GM23338 (cell line): ENCODE measurements around the gene ACP2. TPM values are rescaled to one million over a fixed set of nuclear protein-coding genes. Genes with fewer than 3 reads are reported as not detected.
"Not testable (repeated sequence)": the region's sequence is repeated elsewhere in the genome, so short reads cannot be mapped to it uniquely, and the experiment has no call there.

Source experiments
- ATAC-seq: fragments of 200-7000 bp; cut with Tn5 transposase; 3 replicates; pipeline ENCODE4 v1.9.1; 2020
- DNase-seq: peaks from one replicate; pipeline ENCODE4 v3.0.0-alpha.2; 2015; ENCODE audit warnings: low spot score
- H2AFZ ChIP-seq: fragments of 200-600 bp; sonication (generic); 2 replicates; pipeline ENCODE4 v1.8.0; 2016; ENCODE audit warnings: antibody characterized with exemption, mild to moderate bottlenecking, moderate library complexity
- H3F3A ChIP-seq: fragments of 200-600 bp; sonication (generic); replicated peaks from 2 replicates; pipeline ENCODE4 v1.8.0; 2017; ENCODE audit warnings: antibody characterized with exemption, mixed run types, low read depth
- H3K27ac ChIP-seq: fragments of 200-600 bp; sonication (generic); 2 replicates; pipeline ENCODE4 v1.6.1; 2016; ENCODE audit warnings: low read depth
- H3K27me3 ChIP-seq: fragments of 200-600 bp; sonication (generic); 2 replicates; pipeline ENCODE4 v1.8.0; 2016; ENCODE audit warnings: mild to moderate bottlenecking, mixed run types, moderate library complexity; ENCODE audit not compliant: insufficient read depth
- H3K36me3 ChIP-seq: fragments of 200-600 bp; sonication (generic); 2 replicates; pipeline ENCODE4 v1.8.0; 2016; ENCODE audit warnings: mild to moderate bottlenecking; ENCODE audit not compliant: insufficient read depth
- H3K4me1 ChIP-seq: fragments of 200-600 bp; sonication (generic); 2 replicates; pipeline ENCODE4 v1.8.0; 2016; ENCODE audit warnings: mild to moderate bottlenecking, moderate library complexity; ENCODE audit not compliant: insufficient read depth
- H3K4me2 ChIP-seq: fragments of 200-600 bp; sonication (generic); 2 replicates; pipeline ENCODE4 v1.7.1; 2017; ENCODE audit warnings: mixed run types
- H3K4me3 ChIP-seq: fragments of 200-600 bp; sonication (generic); 2 replicates; pipeline ENCODE4 v1.6.1; 2016; ENCODE audit warnings: mixed run types
- H3K79me2 ChIP-seq: fragments of 200-600 bp; sonication (generic); replicated peaks from 2 replicates; pipeline ENCODE4 v1.8.0; 2017; ENCODE audit warnings: mild to moderate bottlenecking; ENCODE audit not compliant: insufficient read depth
- H3K9me2 ChIP-seq: fragments of 200-600 bp; sonication (generic); 2 replicates; pipeline ENCODE4 v1.8.0; 2017; ENCODE audit not compliant: insufficient read depth
- H4K20me1 ChIP-seq: fragments of 200-600 bp; sonication (generic); replicated peaks from 2 replicates; pipeline ENCODE4 v1.8.0; 2017; ENCODE audit warnings: mild to moderate bottlenecking; ENCODE audit not compliant: insufficient read depth
- H3K27ac Mint-ChIP-seq: 2 replicates; pipeline ENCODE4 v1.8.0; 2020; ENCODE audit warnings: inconsistent platforms, mild to moderate bottlenecking, moderate library complexity, mixed read lengths
- H3K27me3 Mint-ChIP-seq: 3 replicates; pipeline ENCODE4 v1.8.0; 2022; ENCODE audit warnings: low read depth, mild to moderate bottlenecking, moderate library complexity, mixed read lengths, inconsistent platforms; ENCODE audit not compliant: insufficient read depth, poor library complexity
- H3K36me3 Mint-ChIP-seq: 3 replicates; pipeline ENCODE4 v1.8.0; 2021; ENCODE audit warnings: low read depth, mild to moderate bottlenecking, inconsistent platforms, moderate library complexity, mixed read lengths
- H3K4me1 Mint-ChIP-seq: 3 replicates; pipeline ENCODE4 v1.8.0; 2020; ENCODE audit warnings: mild to moderate bottlenecking, inconsistent platforms, mixed read lengths
- H3K4me3 Mint-ChIP-seq: 3 replicates; pipeline ENCODE4 v1.8.0; 2021; ENCODE audit warnings: moderate library complexity, mild to moderate bottlenecking, inconsistent platforms, mixed read lengths
- H3K9me3 Mint-ChIP-seq: 3 replicates; pipeline ENCODE4 v1.8.0; 2020; ENCODE audit warnings: moderate library complexity, mild to moderate bottlenecking, inconsistent platforms, mixed read lengths
- ZNF462 ChIP-seq: fragments of 250-450 bp; sonication (Bioruptor Pico); IDR thresholded peaks from 2 replicates; pipeline ENCODE4 v1.5.0; 2020; ENCODE audit warnings: mild to moderate bottlenecking, moderate library complexity
- polyA plus RNA-seq: library from polyadenylated mRNA; unstranded; fragments of >200 nt; fragmentation: Nextera tagmentation; extraction: Ambion mirVana; gene quantifications from 2 replicates; pipeline ENCODE4 v1.2.1, GENCODE V29; 2016
- total RNA-seq: library from RNA; depleted of rRNA; stranded (reverse); fragments of >200 nt; shearing (Covaris generic); gene quantifications from 2 replicates; pipeline ENCODE4 v1.2.3, GENCODE V29; 2014; rRNA removed

ACP2 gene
- total and polyA plus RNA-seq, 2 experiments from 2014 or later, result 7.3 to 32.1 TPM

GRCh38 chr11:47192111-47192510 is 56.5 kb downstream of the ACP2 start (continued):
- no peak for TF ChIP-seq ZNF462 (CRISPR knock-in tag)

- H3K9me3 Mint-ChIP-seq, H4K20me1 ChIP-seq, H3K4me3 Mint-ChIP-seq, H3K79me2 ChIP-seq, H3K4me2 ChIP-seq, H3K36me3 ChIP-seq, H3K4me1 ChIP-seq, ATAC-seq, H3K36me3 Mint-ChIP-seq, H3K27ac ChIP-seq, H2AFZ ChIP-seq, H3K9me2 ChIP-seq, DNase-seq, H3K4me3 ChIP-seq: not testable (repeated sequence)
- Histone ChIP-seq H3F3A (peaks cover 30% of the 10 kb centered on the region), H3K27me3 (peaks cover 20% of the 10 kb centered on the region)
- H3K27ac Mint-ChIP-seq, result peak overlapping the region; percentile 48; the same call in 1 of the 2 replicates
- H3K4me1 Mint-ChIP-seq, result peaks cover 12% of the 10 kb centered on the region
- peaks cover 19% of the 10 kb centered on the region for H3K27me3 Mint-ChIP-seq
Measured at GRCh38 chr11:47191137-47191536, 57.5 kb downstream of the ACP2 start.

Other genes starting within 250 kb of the ACP2 start
- 111 and 122 TPM in 2 replicates for gene ARFGAP2, start 71.9 kb downstream of the ACP2 start, total RNA-seq
- 24.2 and 25.6 TPM in 2 replicates for gene ARFGAP2, start 71.9 kb downstream of the ACP2 start, polyA plus RNA-seq
- gene PACSIN3, start 62.4 kb downstream of the ACP2 start, total RNA-seq, result 66.5 and 72.1 TPM in 2 replicates
- 38.8 and 39.6 TPM in 2 replicates for gene PACSIN3, start 62.4 kb downstream of the ACP2 start, polyA plus RNA-seq
- gene DDB2, start 33.8 kb downstream of the ACP2 start, total RNA-seq, result 62.5 and 63.1 TPM in 2 replicates
- 58.7 and 60.2 TPM in 2 replicates for gene DDB2, start 33.8 kb downstream of the ACP2 start, polyA plus RNA-seq
- gene NR1H3, start 9.2 kb upstream of the ACP2 start, total RNA-seq, result 23.7 and 23.8 TPM in 2 replicates
- gene NR1H3, start 9.2 kb upstream of the ACP2 start, polyA plus RNA-seq, result 16.5 and 17.5 TPM in 2 replicates
- 33.3 and 43.8 TPM in 2 replicates for gene MADD, start 21.3 kb upstream of the ACP2 start, total RNA-seq
- gene MADD, start 21.3 kb upstream of the ACP2 start, polyA plus RNA-seq, result 12.5 and 13.4 TPM in 2 replicates
- not detected in 2 replicates for gene MYBPC3, start 103.9 kb upstream of the ACP2 start, total RNA-seq
- 0.24 TPM in 1 of 2 replicates, not detected in the other for gene MYBPC3, start 103.9 kb upstream of the ACP2 start, polyA plus RNA-seq
- gene SPI1, start 129.7 kb upstream of the ACP2 start, total RNA-seq, result not detected in 2 replicates
- gene SPI1, start 129.7 kb upstream of the ACP2 start, polyA plus RNA-seq, result 0.19 and 0.23 TPM in 2 replicates
- gene SLC39A13, start 159.8 kb upstream of the ACP2 start, total RNA-seq, result 32.7 TPM in 2 replicates
- 15.8 TPM in 2 replicates for gene SLC39A13, start 159.8 kb upstream of the ACP2 start, polyA plus RNA-seq
- gene PSMC3, start 177.6 kb upstream of the ACP2 start, total RNA-seq, result 147 and 149 TPM in 2 replicates
- gene PSMC3, start 177.6 kb upstream of the ACP2 start, polyA plus RNA-seq, result 173 and 190 TPM in 2 replicates
- 0.17 TPM in 1 of 2 replicates, not detected in the other for gene RAPSN, start 200.3 kb upstream of the ACP2 start, total RNA-seq
- 0.23 and 0.59 TPM in 2 replicates for gene RAPSN, start 200.3 kb upstream of the ACP2 start, polyA plus RNA-seq